ENCODE results near the gene SCNN1A.

- TF ChIP-seq CTCF (IDR thresholded peaks at IDR 0.05) (no peak), EZH2 (IDR thresholded peaks at IDR 0.05; ENCODE audit: borderline replicate concordance, insufficient read depth, low read depth, low read length, poor library complexity, severe bottlenecking) (no peak)
Measured at GRCh38 chr12:6396031-6396430, 20.7 kb upstream of the SCNN1A start.

Data from B cell (primary cell).